Hematopoietic multipotent progenitor cell treated with erythropoietin and hydrocortisone succinate and interleukin-3 and kit ligand, for 8 days (in vitro differentiated cells): ENCODE data around the gene GATA3.
"Not testable (repeated sequence)": the region's sequence is repeated elsewhere in the genome, so short reads cannot be mapped to it uniquely, and the experiment has no call there.

ENCODE experiments used
- DNase-seq: peaks from one replicate; pipeline ENCODE4 v3.0.0-alpha.2; 2015

The GATA3 gene

GRCh38 chr10:8054494-8055407 is at the start of gene GATA3:
Gene GATA3, plus strand, starts transcription at chr10:8054688. Its CDS starts 968 bp downstream, at chr10:8055656.
- DNase-seq, result peak; percentile 28

- DNase-seq, result no peak
Measured at GRCh38 chr10:8006274-8006999, 48.1 kb upstream of the GATA3 start.

DNA sequence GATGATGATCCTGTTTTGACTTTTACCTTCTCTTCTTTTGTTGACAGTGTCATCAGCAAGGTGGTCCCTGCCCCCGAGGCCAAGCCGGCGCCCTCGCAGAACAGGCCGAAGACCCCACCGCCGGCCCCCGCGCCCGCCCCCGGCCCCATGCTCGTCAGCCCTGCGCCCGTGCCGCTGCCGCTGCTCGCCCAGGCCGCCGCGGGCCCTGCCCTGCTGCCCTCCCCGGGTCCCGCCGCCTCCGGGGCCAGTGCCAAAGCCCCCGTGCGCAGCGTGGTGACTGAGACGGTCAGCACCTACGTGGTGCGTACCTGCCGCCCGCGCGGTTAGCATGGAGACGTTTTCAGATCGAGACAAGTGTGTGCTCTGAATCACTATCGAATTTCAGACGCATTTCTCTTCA is 45.5 kb upstream of the GATA3 start:
- no peak for DNase-seq

DNA sequence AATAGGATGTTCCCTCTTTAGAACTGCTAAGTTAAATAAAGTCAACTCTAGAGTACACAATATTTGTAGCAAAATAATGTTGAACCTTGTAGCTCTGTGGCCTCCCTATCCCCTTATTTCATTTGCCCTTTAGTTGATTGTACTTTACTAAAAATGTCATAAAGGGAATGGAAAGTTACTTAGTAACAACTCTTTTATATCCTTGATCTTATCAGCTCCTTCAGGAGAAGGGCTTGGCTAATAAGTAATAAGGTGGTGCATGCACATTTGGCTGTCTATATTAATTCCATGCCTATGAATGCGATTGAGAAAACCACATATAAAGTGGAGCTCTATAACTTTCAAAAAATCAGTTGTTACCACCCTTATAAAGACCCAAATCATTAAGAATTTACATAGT is 41.5 kb upstream of the GATA3 start:
- DNase-seq, result no peak

GRCh38 chr10:8013619-8014018 is 40.9 kb upstream of the GATA3 start:
- no peak for DNase-seq

DNA sequence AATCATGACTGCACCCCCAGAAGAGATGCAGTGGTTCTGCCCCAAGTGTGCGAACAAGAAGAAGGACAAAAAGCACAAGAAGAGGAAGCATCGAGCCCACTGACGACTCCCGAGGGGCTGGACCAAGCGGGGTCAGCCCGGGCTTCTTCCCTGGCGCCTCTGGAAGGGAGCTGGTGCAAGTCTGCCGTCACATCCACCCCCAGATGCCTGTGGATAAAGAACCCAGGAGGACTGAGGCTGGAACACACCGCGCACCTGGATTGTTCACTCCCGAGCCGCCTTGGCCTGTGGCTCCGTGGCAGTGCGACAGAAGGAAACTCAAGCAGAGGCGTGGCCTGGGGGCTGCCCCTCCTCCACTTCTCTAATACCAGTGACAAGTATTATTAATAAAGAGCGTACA is 39.8 kb upstream of the GATA3 start:
- DNase-seq, result no peak

GRCh38 chr10:8017277-8017676 is 37.2 kb upstream of the GATA3 start:
- no peak for DNase-seq

DNA sequence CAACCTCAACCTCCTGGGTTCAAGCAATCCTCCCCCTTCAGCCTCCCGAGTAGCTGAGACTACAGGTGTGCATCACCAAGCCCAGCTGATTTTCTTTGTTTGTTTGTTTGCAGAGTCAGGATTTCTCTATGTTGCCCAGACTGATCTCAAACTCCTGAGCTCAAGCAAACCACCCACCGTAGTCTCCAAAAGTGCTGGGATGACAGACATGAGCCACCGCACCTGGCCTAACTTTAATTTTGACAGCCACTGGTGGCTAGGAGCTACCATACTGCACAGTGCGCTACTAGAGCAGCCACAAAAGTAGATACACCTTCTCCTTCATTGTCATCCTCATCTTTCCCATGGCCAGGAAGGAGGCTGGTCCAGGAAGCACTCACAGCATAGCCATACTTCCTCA is 31.2 kb upstream of the GATA3 start:
- no peak for DNase-seq

GRCh38 chr10:8023851-8024250 is 30.6 kb upstream of the GATA3 start:
- DNase-seq, result no peak

- DNase-seq, result no peak
Measured at GRCh38 chr10:8026349-8027259, 27.9 kb upstream of the GATA3 start.

DNA sequence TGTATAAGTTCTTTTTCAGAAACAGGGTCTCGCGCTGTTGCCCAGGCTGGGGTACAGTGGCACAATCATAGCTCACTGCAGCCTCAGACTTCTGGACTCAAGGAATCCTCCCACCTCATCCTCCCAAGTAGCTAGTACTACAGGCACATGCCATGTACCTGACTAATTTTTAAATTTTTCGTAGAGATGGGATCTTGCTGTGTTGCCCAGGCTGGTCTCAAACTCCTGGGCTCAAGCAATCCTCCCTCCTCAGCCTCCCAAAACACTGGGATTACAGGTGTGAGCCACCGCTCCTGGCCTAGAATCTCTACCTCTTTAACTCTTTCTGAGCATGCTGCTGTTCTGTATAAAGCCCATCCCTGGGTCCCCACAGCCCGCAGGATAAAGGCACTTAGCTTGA is 23.3 kb upstream of the GATA3 start:
- not testable (repeated sequence) for DNase-seq

DNA sequence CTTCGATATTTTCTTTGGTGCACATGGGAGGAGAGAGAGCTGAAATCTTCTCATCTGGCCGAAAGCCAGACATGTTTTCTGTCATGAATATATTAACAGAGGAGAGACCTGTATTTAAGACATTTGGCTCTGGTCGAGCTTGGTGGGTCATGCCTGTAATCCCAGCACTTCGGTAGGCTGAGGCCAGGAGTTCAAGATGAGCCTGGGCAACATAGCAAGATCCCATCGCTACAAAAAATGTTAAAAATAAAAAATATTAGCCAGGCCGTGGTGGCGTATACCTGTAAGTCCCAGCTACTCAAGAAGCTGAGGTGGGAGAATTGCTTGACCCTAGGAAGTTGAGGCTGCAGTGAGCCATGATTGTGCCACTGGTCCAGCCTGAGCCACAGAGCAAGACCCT is 21.9 kb upstream of the GATA3 start:
- no peak for DNase-seq

- no peak for DNase-seq
Measured at GRCh38 chr10:8033812-8034465, 20.5 kb upstream of the GATA3 start.

GRCh38 chr10:8034466-8035005 is 20.0 kb upstream of the GATA3 start:
- DNase-seq, result no peak

DNA sequence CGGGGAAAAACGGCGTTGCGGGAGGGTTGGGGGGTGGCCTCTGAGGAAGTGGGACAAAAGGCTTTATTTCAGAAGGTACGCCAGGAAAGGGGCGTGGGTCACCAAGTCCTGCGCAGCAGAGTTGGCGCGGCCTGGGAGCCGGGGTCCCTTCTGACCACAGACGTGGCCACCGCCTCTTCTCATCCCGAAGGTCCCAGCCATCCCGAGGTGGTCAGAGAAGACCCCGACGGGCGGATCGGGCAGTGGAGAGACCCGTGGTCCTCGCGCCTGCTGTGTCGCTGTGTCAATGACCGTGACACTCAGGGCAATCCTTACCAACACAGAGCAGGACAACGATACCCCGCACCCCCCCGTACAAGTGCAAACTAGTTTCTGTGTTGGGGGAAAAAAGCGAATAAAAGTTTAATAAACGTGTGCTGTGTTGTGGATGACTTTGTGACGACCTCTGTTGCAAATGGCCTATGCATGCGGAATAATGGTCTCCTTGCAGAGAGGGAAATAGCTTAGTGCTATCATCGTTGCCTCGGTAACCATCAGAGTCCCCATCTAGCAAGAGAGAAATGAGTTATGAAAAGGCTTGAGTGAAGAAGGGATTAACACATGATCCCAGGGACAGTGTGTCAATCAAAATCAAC is 19.4 kb upstream of the GATA3 start:
- no peak for DNase-seq

- DNase-seq, result no peak
Measured at GRCh38 chr10:8035641-8036470, 18.6 kb upstream of the GATA3 start.

DNA sequence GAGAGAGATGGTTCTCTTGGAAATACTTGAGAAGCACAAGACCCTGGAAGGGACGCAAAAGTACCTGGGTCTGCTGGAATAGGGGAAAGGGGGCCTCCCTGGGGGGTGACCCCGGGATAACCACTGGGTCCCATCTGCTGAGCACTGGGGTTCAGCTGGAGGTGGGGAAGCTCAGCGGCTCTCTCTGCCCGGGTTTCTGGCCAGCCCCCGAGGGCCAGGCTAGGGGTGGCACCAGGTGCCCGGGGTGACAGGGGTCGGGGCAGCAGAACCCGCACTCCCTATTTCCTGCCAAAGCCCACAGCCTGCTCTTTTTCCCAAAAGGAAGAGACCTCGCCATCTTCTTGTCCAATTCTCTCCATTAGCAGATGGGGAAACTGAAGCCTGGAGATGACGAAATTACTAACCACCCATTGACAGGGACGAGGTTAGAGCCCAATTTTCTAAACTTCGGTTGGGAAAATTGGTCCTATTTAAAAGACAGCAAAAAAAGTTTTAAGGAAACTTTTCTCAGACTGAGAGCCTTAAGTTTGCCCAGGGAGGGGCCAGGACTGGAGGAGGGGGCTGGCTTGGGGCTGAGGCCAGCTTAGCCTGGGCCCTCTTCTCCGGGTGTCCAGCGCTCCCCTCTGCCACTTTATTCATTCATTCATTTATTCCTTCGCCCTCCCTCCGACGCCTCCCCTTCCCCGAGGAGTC is 17.8 kb upstream of the GATA3 start:
- DNase-seq, result no peak

DNA sequence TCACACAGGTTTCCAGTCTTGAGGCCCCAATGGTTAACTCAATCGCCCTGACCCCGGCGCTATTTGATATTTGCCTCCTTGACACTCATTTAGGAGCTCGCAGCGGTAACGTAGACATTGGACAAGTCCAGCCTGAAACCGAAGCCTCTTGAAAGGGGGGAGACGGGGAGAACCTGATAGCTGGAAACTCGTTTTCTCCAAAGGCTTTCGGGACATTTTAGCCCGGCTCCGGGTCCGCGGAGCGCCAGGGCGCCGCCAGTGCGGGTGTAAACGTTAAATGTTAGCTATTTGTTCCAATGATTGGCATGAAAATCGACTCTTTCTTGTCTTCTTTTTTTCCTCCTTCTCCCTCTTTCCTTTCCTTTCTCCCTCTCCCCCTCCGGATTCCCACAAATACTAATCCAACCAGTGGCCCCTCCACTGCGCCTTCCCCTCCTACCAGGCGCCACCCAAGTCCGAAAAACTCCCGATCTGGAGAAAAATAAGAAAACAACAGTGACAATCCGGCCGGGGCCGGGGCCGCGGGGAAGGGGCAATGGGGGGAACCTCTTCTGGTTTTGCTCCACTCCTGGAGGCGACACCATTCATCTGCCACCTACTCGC is 17.2 kb upstream of the GATA3 start:
- no peak for DNase-seq
